Upper lobe of right lung (tissue), 1 donor: ENCODE measurements around the gene FAP. TPM values are rescaled to one million over a fixed set of nuclear protein-coding genes. Genes with fewer than 3 reads are reported as not detected.

ENCODE experiments used
- ATAC-seq: fragments of 200-7000 bp; cut with Tn5 transposase; one replicate; pipeline ENCODE4 v1.9.1; 2020; ENCODE audit warnings: mild to moderate bottlenecking, moderate library complexity
- DNase-seq: peaks from one replicate; pipeline ENCODE4 v3.0.0-alpha.2; 2020
- H3K27ac ChIP-seq: fragments of 200-600 bp; one replicate; pipeline ENCODE4 v1.8.0; 2022
- H3K27me3 ChIP-seq: fragments of 200-600 bp; one replicate; pipeline ENCODE4 v1.8.0; 2022; ENCODE audit warnings: mild to moderate bottlenecking
- H3K36me3 ChIP-seq: fragments of 200-600 bp; one replicate; pipeline ENCODE4 v1.8.0; 2022
- H3K4me1 ChIP-seq: fragments of 200-600 bp; one replicate; pipeline ENCODE4 v1.8.0; 2022
- H3K4me3 ChIP-seq: fragments of 200-600 bp; one replicate; pipeline ENCODE4 v1.8.0; 2022; ENCODE audit warnings: mild to moderate bottlenecking
- H3K9me3 ChIP-seq: fragments of 200-600 bp; one replicate; pipeline ENCODE4 v1.8.0; 2022
- intact Hi-C: fragments of 100-400 bp; cut with DNase I; formaldehyde crosslinking; loops from one replicate; pipeline ENCODE4 v1.11.0; 2022
- total RNA-seq: library from RNA; stranded (reverse); fragmentation: NEBNext Ultra II Directional; extraction: Animal tissue kit (Norgen Biotek cat#: 25700); gene quantifications from one replicate; pipeline ENCODE4 v1.2.1, GENCODE V29; 2021
- TF ChIP-seq, protein P1 (sequence below): fragments of 200-600 bp; IDR thresholded peaks from one replicate; pipeline ENCODE4 v1.8.0; 2022; ENCODE audit warnings: antibody characterized with exemption
- donor health status: DM: no; HTN: yes; CAD: no; lungs with severe emphysema.

FAP gene
- total RNA-seq, 1 donor from 2014 or later = 5.4 TPM

DNA sequence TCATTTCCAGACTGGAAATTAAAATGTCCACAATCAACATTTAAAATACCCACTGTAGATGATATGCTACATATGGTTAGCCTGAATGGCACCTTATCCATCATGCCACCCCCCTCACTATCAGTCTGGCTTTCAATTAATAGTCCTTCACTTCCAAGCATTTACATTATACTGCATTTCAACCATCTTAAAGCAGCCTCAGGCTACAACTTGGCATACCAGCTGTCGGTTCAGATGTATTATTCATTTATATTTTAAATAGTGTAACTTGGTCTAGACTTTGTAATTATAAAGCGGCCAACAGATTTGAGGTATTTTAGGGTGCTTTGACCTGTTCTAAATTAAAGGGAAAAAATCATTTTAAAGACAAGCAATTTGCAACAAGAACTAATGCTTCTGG lies 93.8 kb downstream of the FAP start:
- ATAC-seq (no peak), DNase-seq (no peak)
- Histone ChIP-seq H3K27ac (no peak overlapping the region), H3K4me3 (no peak overlapping the region), H3K36me3 (no peaks in the 10 kb centered on the region), H3K27me3 (peaks cover 16% of the 10 kb centered on the region), H3K9me3 (no peaks in the 10 kb centered on the region), H3K4me1 (no peaks in the 10 kb centered on the region)
- intact Hi-C loops = no loop called here
- TF ChIP-seq, protein P1, sequence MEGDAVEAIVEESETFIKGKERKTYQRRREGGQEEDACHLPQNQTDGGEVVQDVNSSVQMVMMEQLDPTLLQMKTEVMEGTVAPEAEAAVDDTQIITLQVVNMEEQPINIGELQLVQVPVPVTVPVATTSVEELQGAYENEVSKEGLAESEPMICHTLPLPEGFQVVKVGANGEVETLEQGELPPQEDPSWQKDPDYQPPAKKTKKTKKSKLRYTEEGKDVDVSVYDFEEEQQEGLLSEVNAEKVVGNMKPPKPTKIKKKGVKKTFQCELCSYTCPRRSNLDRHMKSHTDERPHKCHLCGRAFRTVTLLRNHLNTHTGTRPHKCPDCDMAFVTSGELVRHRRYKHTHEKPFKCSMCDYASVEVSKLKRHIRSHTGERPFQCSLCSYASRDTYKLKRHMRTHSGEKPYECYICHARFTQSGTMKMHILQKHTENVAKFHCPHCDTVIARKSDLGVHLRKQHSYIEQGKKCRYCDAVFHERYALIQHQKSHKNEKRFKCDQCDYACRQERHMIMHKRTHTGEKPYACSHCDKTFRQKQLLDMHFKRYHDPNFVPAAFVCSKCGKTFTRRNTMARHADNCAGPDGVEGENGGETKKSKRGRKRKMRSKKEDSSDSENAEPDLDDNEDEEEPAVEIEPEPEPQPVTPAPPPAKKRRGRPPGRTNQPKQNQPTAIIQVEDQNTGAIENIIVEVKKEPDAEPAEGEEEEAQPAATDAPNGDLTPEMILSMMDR = no peak

DNA sequence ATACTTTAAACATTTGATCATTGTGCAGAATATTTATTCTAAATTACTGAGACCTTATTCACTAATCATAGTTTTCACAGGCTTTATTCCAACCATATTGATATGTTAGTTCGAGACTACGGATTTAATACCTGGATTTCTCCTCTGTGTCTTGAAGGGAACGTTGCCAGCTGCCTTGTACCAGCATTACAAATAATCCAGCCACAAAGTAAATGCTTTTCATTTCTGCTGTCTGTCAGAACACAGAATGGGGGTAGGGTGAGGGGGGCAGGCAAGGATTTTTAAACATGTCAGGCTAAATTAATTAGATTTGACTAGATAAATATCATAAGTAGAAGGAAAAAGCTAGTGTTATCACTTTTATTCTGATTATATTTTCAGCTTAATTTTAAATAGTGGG lies 94.3 kb downstream of the FAP start:
- TF ChIP-seq, protein P1 = no peak
- H3K4me3 ChIP-seq = no peak overlapping the region
- H3K9me3 ChIP-seq = no peaks in the 10 kb centered on the region
- H3K36me3 ChIP-seq = no peaks in the 10 kb centered on the region
- intact Hi-C loops = no loop called here
- H3K27ac ChIP-seq = no peak overlapping the region
- ATAC-seq (no peak), DNase-seq (no peak)
- peaks cover 16% of the 10 kb centered on the region for H3K27me3 ChIP-seq
- H3K4me1 ChIP-seq = no peaks in the 10 kb centered on the region

DNA sequence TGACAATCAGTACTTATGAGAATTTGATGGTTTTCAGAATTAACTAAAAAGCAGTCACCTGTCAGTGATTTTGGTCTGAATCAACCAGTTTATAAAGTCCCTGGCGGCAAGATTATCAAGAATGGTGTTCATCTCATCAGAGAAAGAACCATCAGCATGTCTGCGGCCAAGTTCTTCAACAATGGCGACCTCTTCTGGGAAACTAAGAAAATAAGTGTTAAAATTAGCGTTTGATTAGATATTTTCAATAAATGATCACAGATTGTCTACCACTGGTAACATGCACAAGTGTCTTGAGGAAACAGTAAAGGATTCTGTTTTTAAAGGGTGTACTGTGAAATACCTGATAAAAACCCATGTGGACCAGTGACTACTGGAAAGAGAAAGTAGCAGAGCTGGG lies 99.3 kb downstream of the FAP start:
- TF ChIP-seq, protein P1 = no peak
- ATAC-seq = no peak
- no peaks in the 10 kb centered on the region for H3K4me1 ChIP-seq
- H3K27ac ChIP-seq = no peak overlapping the region
- no peaks in the 10 kb centered on the region for H3K36me3 ChIP-seq
- DNase-seq = no peak
- no peak overlapping the region for H3K4me3 ChIP-seq
- intact Hi-C loops = no loop called here
- no peaks in the 10 kb centered on the region for H3K9me3 ChIP-seq
- H3K27me3 ChIP-seq = no peaks in the 10 kb centered on the region

DNA sequence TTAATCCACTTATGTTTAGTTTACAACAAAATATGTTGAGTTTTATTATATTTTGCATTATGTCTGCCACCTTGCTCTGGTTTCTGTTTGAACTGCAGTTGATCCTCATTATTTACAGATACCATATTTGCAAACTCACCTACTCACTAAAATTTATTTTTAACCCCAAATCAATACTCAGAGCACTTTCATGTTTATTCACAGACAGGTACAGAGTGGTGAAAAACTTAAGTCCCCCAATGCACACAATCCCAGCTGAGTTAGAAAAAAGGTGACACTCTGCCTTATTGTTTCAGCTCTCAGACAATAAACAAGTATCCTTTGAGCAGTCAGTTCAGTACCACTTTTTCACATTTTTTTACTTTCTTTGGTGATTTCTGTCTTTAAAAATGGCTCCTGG lies 104.9 kb downstream of the FAP start:
- Histone ChIP-seq H3K4me1 (no peaks in the 10 kb centered on the region), H3K27ac (no peak overlapping the region), H3K36me3 (no peaks in the 10 kb centered on the region), H3K9me3 (no peaks in the 10 kb centered on the region), H3K4me3 (no peak overlapping the region), H3K27me3 (no peaks in the 10 kb centered on the region)
- intact Hi-C loops = no loop called here
- DNase-seq (no peak), ATAC-seq (no peak)
- TF ChIP-seq, protein P1 = no peak

DNA sequence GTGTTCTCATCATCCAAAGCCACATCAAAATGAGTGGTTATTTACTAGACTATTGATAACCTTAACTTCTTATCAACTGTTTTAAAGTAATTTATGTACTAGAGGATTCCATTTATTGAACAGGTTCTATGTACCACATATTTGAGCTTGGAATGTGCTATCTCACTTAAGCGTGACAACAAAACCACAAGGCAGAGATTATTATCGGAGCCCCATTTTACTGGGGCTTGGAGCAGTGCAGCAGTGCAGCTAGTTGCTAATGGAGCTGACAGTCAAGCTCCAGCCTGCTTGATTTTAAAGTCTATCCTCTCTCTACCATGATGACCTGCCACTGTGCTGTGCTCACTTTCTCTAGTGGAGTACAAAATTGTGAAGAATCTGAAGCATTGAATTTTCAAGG lies 115.8 kb downstream of the FAP start:
- Histone ChIP-seq H3K27ac (no peak overlapping the region), H3K27me3 (no peaks in the 10 kb centered on the region), H3K4me3 (no peak overlapping the region), H3K9me3 (no peaks in the 10 kb centered on the region), H3K36me3 (no peaks in the 10 kb centered on the region), H3K4me1 (no peaks in the 10 kb centered on the region)
- ATAC-seq (no peak), DNase-seq (no peak)
- intact Hi-C loops = loop anchor here (10.0 kb wide), 1 partner anchor 123 kb away; no protein-coding TSS in a partner anchor
- TF ChIP-seq, protein P1 = no peak

DNA sequence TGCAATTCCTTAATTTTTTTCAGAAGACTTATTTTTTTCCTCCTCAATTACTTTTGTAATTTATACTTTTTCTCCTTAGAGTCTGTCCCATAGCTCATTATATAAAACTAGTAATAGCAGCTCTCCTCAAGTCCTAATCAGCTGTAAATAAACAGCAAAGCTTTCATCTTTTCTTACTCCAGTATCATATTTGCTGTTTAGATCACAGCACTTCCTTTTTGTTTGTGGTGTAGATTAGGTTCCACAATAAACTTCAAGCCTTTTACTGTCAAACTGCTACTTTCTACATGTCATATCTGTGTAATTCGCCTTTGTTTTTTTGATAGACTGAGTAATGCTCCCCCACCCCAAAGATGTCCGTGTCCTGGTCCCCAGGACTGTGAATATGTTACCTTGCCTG lies 116.7 kb downstream of the FAP start:
- Histone ChIP-seq H3K4me1 (no peaks in the 10 kb centered on the region), H3K27ac (no peak overlapping the region), H3K9me3 (no peaks in the 10 kb centered on the region), H3K4me3 (no peak overlapping the region), H3K27me3 (no peaks in the 10 kb centered on the region), H3K36me3 (no peaks in the 10 kb centered on the region)
- DNase-seq (no peak), ATAC-seq (no peak)
- intact Hi-C loops = loop anchor here (10.0 kb wide), 1 partner anchor 122 kb away; no protein-coding TSS in a partner anchor
- TF ChIP-seq, protein P1 = no peak
